ENCODE data around the gene ALDH1L2. TPM values are rescaled to one million over a fixed set of nuclear protein-coding genes. Genes with fewer than 3 reads are reported as not detected.
A peak's percentile ranks its signal among the peaks of the same experiment; 100 is the strongest.

The ALDH1L2 gene
- total RNA-seq, 1 donor: 55.4 TPM

GRCh38 chr12:105110851-105111250 lies 26.6 kb upstream of the ALDH1L2 start:
- no peak for TF ChIP-seq CTCF (IDR thresholded peaks at IDR 0.05; ENCODE audit: extremely low read depth, low read depth, low read length)
- peaks cover 31% of the 10 kb centered on the region for H4K20me1 ChIP-seq (ENCODE audit: insufficient read depth, low read length)
- H3K36me3 ChIP-seq (ENCODE audit: insufficient read depth, low read length): peaks cover 33% of the 10 kb centered on the region
- H3K4me3 ChIP-seq (ENCODE audit: insufficient read depth, low read length): no peak overlapping the region
- peak overlapping the region; percentile 99 for H3K4me2 ChIP-seq (ENCODE audit: insufficient read depth, low read length)
- no peak overlapping the region for H2AFZ ChIP-seq (ENCODE audit: low read length)
- H3K27ac ChIP-seq (ENCODE audit: low read depth, low read length): no peak overlapping the region
- peaks cover 26% of the 10 kb centered on the region for H3K4me1 ChIP-seq (ENCODE audit: insufficient read depth, low read length)
- DNase-seq (ENCODE audit: insufficient read length, low spot score, missing footprints): no peak
- H3K79me2 ChIP-seq (ENCODE audit: insufficient read depth, low read length): peaks cover 70% of the 10 kb centered on the region
- H3K27me3 ChIP-seq (ENCODE audit: insufficient read depth, low read length): no peaks in the 10 kb centered on the region
- no peaks in the 10 kb centered on the region for H3K9me3 ChIP-seq (ENCODE audit: low read depth, low read length)

GRCh38 chr12:105109465-105110212 lies 25.4 kb upstream of the ALDH1L2 start:
- peak overlapping the region; percentile 85 for H3K27ac ChIP-seq (ENCODE audit: low read depth, low read length)
- peaks cover 26% of the 10 kb centered on the region for H3K36me3 ChIP-seq (ENCODE audit: insufficient read depth, low read length)
- no peak for DNase-seq (ENCODE audit: insufficient read length, low spot score, missing footprints)
- H4K20me1 ChIP-seq (ENCODE audit: insufficient read depth, low read length): peaks cover 31% of the 10 kb centered on the region
- no peaks in the 10 kb centered on the region for H3K27me3 ChIP-seq (ENCODE audit: insufficient read depth, low read length)
- H3K9me3 ChIP-seq (ENCODE audit: low read depth, low read length): no peaks in the 10 kb centered on the region
- no peak for TF ChIP-seq CTCF (IDR thresholded peaks at IDR 0.05; ENCODE audit: extremely low read depth, low read depth, low read length)
- peak overlapping the region; percentile 94 for H3K4me3 ChIP-seq (ENCODE audit: insufficient read depth, low read length)
- H2AFZ ChIP-seq (ENCODE audit: low read length): peak overlapping the region; percentile 6
- peaks cover 26% of the 10 kb centered on the region for H3K4me1 ChIP-seq (ENCODE audit: insufficient read depth, low read length)
- peaks cover 67% of the 10 kb centered on the region for H3K79me2 ChIP-seq (ENCODE audit: insufficient read depth, low read length)
- H3K4me2 ChIP-seq (ENCODE audit: insufficient read depth, low read length): peak overlapping the region; percentile 99

- Histone ChIP-seq H3K4me2 (ENCODE audit: insufficient read depth, low read length) (peak within 1 kb of the TSS; percentile 99), H3K27me3 (ENCODE audit: insufficient read depth, low read length) (no peaks in the 10 kb centered on the region), H3K27ac (ENCODE audit: low read depth, low read length) (peak within 1 kb of the TSS; percentile 85), H3K9me3 (ENCODE audit: low read depth, low read length) (no peaks in the 10 kb centered on the region), H4K20me1 (ENCODE audit: insufficient read depth, low read length) (peaks cover 24% of the 10 kb centered on the region), H3K36me3 (ENCODE audit: insufficient read depth, low read length) (peaks cover 13% of the 10 kb centered on the region), H3K4me1 (ENCODE audit: insufficient read depth, low read length) (peaks cover 26% of the 10 kb centered on the region), H3K79me2 (ENCODE audit: insufficient read depth, low read length) (peaks cover 51% of the 10 kb centered on the region), H3K4me3 (ENCODE audit: insufficient read depth, low read length) (peak within 1 kb of the TSS; percentile 94), H2AFZ (ENCODE audit: low read length) (peak within 1 kb of the TSS; percentile 99)
- TF ChIP-seq CTCF (IDR thresholded peaks at IDR 0.05; ENCODE audit: extremely low read depth, low read depth, low read length): no peak
- DNase-seq (ENCODE audit: insufficient read length, low spot score, missing footprints): peak; percentile 98
These were observed 23.5 kb upstream of the ALDH1L2 start, which contains the start of gene WASHC4 for GRCh38 chr12:105107494-105108371. Gene WASHC4 (plus strand): TSS chr12:105107731. CDS start chr12:105107801, 70 bp downstream.

- H4K20me1 ChIP-seq (ENCODE audit: insufficient read depth, low read length): peaks cover 22% of the 10 kb centered on the region
- no peaks in the 10 kb centered on the region for H3K27me3 ChIP-seq (ENCODE audit: insufficient read depth, low read length)
- H3K27ac ChIP-seq (ENCODE audit: low read depth, low read length): peak overlapping the region; percentile 85
- H3K4me3 ChIP-seq (ENCODE audit: insufficient read depth, low read length): peak overlapping the region; percentile 94
- H3K4me1 ChIP-seq (ENCODE audit: insufficient read depth, low read length): peaks cover 26% of the 10 kb centered on the region
- TF ChIP-seq CTCF (IDR thresholded peaks at IDR 0.05; ENCODE audit: extremely low read depth, low read depth, low read length): no peak
- DNase-seq (ENCODE audit: insufficient read length, low spot score, missing footprints): peak; percentile 67
- H3K4me2 ChIP-seq (ENCODE audit: insufficient read depth, low read length): peak overlapping the region; percentile 99
- peaks cover 7% of the 10 kb centered on the region for H3K36me3 ChIP-seq (ENCODE audit: insufficient read depth, low read length)
- peak overlapping the region; percentile 99 for H2AFZ ChIP-seq (ENCODE audit: low read length)
- no peaks in the 10 kb centered on the region for H3K9me3 ChIP-seq (ENCODE audit: low read depth, low read length)
- peaks cover 45% of the 10 kb centered on the region for H3K79me2 ChIP-seq (ENCODE audit: insufficient read depth, low read length)
These were observed 22.9 kb upstream of the ALDH1L2 start for GRCh38 chr12:105107171-105107493.

Data from osteoblast (primary cell).